Stimulated activated CD4-positive, alpha-beta T cell treated with anti-CD3 and anti-CD28 coated beads, Interleukin-1b, Interleukin-23, amount 100 ng/mL, for 1 hour (primary cell): ENCODE results near the gene FRS3.

Experiments used
- DNase-seq, 2 donors: peaks; one replicate each; pipeline ENCODE4 v3.0.0-alpha.2; 2020; ENCODE audit warnings: low read depth in 2 of 2

The FRS3 gene

DNA sequence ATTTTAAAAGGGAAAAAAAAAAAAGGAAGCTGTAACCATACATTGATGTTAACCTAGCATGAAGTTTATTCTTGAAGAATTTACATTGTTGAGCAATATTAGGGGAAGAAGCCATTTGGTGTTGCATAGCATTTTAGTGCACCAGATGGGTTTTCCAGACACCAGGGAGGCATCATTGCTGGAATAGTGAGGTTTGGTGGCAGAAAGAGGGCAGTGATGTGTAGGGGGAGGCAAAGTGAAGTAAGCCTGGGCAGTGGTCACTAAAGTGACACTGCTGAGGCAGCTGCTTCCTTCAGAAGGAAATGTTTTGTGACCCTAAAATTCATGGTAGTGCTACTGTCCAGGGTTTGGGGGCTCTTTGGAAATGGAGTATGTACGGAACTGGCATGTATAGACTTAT, 10.3 kb upstream of the FRS3 start:
- DNase-seq: no peak

DNA sequence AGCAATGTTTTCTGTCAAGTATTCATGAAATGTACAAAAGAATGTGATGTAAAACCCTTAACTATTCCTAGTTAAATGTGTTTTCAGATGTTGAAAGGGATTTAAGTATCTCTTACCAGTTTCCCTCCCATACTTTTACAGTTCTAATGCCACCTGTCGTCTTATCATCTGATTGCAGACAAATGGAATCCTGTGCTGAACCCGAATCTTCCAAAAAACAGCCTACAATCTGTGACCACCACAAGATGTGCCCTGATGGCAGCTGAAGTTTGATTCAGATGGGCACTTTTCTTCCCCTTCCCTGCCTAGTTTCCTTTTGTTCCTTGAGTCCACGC, 9.7 kb upstream of the FRS3 start:
- no peak for DNase-seq

DNA sequence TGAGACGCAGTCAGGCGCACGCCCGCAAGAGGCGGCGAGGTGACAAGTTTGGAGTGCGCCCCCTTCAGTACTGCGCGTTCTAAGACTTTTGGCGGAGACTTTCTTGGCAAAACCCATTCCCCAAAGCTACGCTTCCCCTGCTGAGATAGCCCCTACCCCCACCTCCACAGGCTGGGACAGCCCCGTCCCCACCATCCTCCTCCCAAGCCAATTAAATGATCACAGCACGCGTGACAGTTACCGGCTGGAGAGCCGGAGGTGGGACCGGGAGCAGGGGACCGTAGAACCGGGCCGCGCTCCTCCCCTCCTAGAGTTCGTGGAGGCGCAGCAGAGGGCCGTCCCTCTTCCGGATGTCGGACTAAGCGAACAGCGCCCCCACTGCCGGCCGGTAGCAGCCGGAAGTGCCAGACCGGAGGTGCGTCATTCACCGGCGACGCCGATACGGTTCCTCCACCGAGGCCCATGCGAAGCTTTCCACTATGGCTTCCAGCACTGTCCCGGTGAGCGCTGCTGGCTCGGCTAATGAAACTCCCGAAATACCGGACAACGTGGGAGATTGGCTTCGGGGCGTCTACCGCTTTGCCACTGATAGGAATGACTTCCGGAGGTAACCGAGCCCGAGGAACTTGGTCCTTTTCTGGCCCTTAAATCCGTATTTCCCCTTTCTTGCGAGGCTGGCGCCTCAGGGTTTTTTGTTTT, 7.7 kb upstream of the FRS3 start, which contains the start of gene TOMM6:
TOMM6 (plus strand) TSS at position 476 of the 699 bp plus-strand sequence; CDS start at position 480, 4 bp downstream.
- peak; percentile 85 to 90 for DNase-seq

DNA sequence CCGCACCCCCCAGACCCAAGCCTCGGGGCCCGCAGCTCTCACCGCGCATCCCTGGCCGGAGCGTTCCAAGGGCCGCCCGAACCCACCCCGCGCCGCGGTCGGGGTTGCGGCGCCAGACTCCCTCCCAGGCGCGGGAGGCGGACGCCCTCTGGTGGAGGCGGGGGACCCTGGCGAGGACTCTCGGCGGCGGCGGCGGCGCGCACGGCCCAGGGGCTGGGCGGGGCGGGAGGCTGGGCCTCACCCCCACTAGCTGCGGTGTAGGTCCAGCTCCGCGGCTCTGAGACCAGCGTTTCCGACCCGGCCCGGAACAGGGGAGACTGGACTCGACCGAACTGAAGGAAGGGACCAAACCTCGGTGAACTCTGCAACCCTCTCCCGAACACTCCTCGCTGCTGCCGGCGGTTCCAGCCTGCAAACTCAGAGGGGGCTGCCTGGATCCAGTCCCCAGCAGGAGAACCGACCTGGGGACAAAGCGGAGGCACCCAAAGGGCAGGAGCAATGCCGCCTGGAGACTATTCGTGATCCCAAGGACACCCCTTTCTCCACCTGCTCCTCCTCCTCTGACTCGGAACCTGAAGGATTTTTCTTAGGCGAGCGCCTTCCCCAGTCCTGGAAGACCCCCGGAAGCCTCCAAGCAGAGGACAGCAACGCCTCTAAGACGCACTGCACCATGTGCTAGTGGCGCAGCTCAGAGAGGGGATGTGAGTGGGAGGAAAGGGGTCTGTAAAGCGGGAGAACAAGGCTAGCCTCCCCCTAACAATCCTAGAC, 6.9 kb upstream of the FRS3 start:
- DNase-seq: peak; percentile 66 to 75

DNA sequence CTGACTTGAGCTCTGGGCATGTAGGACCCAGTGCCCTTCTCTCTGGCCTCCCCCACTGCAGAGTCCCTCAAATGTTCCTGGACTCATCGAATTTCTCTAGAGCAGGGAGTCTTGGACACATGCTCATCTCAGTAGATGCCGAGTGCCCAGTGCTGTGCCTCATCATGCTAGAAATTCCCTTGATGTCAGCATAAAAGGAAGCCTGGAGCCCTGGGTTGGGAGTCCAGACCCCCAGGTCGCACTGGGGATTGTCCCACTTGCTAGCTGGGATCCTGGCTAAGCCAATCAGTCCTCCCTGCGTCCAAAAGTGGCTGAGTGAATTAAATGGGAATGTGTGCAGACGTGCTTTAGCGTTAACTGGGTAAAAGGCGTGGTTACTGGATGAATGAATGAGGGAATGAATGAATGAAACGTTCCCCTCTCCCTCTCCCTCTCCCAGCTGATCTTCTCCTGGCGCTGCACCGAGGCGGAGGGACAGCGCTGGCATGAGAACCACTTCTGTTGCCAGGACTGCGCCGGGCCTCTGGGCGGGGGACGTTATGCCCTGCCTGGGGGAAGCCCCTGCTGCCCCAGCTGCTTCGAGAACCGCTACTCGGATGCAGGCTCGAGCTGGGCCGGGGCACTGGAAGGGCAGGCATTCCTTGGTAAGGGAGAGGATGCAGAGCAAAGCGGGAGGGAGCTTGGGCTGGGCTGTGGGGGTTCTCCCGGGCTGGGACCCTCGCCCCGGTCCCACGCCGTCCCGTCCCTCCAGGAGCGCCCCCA, 6.2 kb upstream of the FRS3 start:
- DNase-seq: no peak

DNA sequence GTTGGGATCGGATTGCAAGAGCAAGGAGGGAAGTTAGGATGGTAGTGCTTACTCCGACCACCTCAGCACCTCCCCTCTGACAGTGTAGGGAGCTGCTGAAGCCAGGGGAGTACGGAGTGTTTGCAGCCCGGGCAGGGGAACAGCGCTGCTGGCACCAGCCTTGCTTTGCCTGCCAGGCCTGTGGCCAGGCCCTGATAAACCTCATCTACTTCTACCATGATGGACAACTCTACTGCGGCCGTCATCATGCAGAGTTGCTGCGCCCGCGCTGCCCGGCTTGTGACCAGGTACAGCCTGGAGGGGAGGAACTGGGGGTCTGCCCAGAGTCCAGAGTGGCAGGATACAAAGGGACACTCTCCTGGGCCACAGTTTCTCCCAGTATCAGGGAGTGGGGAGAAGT, 5.6 kb upstream of the FRS3 start:
- no peak for DNase-seq

DNA sequence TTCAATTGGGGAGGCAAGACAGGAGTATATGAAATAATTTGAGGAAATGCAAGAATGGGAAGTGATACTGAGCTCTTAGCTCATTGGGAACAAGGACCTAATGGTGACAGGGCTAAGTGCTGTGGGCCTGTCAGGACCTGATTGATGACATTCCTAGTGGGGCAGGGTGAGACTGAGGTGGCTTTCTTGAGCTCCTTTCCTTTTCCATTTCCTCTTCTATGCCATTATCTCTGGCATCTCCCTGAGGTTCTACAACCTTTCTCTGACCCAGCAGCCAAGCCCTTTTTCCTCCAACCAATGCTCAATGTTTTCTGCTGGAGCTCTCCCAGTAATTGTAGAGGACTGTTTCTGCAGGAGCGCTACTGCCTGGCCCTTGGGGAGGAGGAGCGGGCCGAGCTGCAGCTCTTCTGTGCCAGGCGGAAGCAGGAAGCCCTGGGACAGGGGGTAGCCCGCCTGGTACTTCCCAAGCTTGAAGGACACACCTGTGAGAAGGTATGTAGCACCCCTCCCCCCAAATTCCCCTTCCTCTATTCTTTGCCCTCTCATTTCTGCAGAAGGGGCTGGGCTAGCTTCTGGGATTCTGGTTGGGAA, 5.0 kb upstream of the FRS3 start:
- DNase-seq: no peak

DNA sequence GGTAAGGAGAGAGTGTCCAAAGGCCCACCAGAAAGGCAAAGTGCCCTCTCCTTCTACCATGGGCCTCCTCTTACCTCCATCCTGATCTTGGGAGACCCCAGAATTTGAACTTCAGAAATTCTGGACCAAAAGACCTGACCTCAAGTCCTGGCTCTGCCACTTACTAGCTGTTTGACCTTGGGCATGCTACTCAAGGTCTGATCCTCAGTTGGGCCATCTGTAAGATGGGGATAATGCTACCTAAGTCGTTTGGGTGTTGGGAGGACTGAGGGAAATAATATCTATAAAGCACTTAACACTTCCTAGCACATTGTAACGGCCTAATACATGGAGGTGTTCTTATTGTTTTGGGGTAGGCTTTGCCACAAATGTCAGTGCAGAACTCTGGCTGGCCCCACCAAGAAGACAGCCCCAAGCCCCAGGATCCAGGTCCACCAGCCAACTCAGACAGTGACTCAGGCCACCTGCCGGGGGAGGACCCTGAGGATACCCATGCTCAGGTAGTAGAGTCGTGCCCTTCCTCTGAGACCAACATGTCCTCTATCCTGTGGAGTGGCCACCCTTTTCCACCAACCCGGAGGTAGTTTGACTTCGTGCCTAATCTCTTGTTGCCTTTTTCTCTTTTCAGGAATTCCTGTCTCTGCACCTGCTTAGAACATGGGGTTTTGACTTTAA, 3.5 kb upstream of the FRS3 start:
- no peak for DNase-seq

DNA sequence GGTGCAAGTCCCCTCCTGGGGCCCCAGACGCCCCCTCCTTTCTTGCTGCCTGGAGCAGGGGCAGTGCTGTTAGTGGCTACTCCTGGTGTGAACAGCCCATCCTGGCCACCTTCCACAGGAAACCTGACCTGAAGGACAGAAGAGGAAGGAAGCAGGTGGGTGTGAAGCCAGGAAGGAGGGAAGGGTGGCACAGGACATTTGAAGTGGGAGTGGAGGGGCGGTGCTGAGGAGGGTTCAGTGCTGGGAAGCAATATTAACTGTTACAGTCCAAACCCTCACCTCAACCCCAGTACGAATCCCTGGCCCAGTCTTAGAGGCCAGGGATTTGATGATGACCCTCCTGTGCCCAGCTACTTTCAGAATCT, 1.6 kb upstream of the FRS3 start:
- no peak for DNase-seq

DNA sequence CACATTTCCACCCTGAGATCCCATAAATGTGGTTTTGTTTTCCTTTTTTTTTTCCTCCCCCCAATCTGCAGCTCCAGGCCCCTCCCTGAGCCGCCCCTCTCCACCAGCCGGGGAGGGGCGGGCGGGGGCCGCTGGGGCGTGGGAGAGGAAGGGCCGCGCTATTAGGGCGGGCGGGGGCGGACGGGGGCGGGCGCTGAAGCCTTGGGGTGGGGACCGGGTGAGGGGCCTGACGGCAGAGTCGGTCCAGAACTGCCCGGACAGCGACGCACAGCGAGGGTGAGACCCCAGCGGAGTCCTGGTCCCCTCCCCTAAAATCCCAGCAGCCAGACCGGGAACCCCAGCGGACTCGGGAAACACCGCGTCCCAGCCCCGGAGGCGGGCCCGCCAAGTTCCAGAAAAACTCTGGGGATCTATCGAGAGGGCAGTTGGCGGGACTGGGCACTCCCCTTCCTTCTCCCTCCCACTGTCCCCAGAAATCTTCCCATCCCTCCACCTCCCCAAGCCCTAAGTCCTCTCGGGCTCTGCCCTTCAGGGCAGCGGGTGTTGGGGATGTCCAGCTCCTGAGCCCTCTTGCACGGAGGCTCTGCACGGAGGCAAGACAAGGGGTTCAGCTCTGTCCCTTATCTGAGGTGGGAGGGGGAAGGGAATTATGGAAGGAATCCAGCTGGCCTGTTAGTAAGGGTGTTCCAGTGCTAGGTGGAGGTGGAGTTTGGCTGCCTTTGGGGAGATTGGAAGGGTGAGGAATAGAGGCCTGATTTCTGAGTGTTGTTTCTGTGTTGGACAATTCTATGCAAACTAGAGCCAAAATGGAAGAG, 1.1 kb upstream of the FRS3 start, which contains the start of gene PRICKLE4:
PRICKLE4 (plus strand) TSS at position 232 of the 815 bp plus-strand sequence. CDS start 2,692 bp downstream, outside the sequence.
- no peak for DNase-seq

DNA sequence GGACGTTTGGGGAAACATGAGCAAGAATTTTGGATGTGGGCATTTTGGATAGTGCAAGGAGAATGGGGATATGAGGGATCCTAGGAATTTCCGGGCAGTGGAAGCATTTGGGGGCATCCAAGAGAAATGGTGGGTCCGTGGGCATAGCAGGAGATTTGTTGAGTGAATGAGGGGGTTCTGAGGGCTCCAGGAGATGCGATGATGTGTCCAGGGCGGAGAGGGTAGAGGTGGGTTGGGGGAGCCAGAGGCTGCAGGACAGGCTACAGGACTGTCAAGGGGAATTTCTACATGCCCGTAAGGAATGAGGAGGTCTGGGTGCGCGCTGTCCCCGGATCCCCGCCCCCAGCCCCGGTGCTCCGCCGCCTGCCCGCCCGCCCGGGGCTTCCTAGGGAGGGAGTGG, 364 bp downstream of the FRS3 start:
- DNase-seq: no peak

DNA sequence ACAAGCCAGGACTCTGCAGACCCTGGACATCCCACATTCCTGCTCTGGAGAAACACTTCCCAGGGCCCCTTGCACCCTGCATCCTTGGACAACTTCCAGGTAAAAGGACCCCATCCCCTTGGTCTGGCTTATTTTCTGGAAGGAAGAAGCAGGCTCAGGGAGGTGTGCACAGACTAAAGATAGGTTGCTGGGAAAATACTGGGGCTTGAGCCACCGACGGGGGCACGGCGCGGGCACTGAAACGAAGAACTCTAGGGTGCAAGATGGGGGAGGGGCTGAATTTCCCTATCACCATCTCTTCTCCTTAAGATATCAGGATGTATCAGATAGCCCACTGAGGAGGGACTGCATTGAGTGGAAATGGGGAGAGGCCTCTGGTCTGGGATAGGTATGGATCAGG, 805 bp downstream of the FRS3 start:
- no peak for DNase-seq

DNA sequence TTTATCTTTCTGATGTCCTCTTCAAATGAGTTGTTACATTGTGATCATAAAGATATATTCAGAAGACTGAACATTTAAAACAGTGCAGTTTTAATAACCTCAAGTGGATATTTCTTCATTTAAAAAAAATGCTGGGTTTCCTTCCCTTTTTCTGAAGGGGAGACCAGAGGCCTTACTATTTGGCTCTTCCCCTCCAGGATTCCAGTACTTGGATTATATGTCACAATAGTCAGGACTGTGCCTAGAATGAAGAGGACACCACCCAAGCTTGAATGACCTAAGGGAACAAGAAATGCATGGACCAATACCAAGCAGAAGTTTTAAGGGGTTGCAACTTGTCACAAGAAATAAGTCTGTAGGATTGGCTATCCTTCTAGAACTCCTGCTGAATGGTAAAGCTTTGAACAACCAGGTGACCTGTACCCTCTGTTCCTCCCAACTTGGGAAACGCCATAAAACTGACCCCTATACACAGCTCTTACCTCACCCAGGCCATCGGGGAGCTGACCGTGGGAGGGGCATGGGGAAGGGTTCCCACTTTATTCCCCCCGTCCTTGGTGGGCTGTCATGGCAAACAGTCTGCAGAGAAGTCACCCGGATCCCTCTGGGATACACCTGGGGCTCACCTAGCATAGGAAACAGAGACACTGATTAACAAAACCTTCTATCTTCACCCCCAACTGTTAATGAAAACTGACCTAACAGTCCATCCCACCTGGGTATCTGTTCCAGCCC, 2.0 kb downstream of the FRS3 start:
- DNase-seq: no peak

DNA sequence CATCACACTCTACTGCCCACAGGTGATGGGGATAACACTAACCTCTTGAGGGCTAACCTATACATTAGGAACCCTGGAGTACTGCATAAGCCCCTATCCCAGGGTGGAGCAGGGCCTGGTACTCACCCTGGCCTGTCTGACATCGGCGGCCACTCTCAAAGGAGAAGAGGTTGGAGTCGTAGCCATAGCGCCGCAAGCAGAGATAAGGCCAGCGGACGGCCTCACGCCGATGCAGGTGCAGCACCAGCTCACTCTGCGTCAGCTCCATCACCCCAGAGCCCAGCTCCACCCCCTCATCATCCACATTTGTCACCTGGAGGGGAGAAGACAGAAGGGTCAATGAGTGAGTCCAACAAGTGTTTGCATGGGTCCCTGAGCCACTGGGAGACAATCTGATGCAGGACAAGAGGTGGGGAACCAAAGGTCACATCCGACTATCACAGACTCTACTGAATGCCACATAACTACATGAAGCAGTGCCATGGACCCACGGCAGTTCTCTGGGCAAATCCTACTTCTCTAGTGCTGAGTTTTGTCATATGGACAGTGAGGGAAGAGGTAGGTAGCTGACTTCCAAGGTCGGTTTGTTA, 4.3 kb downstream of the FRS3 start:
- no peak for DNase-seq

DNA sequence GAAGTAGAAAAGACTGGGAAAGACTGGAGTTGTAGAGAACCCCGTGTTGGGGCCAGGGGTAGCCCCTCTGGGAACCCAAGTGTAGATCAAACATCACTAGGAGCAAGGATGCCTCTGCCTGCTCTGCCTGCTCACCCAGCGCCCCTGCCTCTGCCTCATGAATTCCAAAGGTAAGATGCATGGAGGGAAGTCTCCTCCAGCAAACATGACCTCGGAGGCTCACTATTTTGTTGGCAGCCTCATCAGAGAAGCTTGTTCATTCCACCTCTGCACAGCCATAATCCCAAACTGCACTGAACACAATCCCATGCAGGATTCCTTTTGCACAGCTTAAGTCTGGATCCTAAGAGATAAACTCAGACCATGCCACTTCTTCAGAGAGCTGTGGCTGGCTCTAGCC, 4.9 kb downstream of the FRS3 start:
- no peak for DNase-seq

DNA sequence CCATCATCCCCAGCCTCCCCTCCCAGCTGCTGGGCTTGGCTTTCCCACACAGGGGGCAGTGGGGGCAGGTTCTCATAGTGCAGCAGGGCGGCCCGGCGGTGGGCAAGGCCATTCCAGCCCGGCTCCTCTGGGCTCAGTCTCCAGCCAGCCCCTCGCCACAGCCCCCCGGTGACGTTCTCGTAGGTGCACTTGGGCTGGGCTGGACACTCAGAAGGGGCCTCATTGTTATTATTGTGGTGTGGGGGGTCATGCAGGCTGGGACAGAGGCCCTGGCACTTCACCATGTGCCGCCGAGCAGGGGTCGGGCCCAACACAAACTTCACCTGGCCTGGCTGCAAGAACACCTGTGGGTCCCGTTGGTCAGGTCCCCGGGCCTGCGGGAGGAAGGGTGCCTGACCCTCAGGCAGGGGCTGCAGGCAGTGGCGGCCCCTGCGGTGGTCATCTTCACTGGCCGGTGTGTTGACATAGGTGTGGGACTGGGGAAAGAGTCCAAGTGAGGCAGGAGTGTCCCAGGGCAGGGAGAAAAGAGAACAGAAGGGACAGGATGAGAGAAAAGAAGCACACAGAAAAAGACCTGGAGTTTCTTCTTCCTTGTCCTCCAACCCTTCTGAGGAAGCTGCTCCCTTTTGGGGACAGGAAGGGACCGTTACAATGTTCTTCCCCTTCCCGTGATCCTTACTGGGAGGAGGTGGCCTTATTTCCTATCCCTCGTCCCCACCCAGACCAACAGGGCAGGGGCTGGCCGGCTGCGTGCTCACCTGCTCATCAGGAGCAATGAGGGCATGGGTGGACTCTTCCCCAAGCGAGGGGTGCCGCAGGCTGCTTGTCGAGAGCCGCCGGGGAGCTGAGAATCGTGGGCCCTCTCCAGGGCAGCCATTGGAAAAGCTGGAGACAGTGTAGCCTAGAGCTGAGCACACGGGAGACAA, 8.4 kb downstream of the FRS3 start:
- DNase-seq: no peak

DNA sequence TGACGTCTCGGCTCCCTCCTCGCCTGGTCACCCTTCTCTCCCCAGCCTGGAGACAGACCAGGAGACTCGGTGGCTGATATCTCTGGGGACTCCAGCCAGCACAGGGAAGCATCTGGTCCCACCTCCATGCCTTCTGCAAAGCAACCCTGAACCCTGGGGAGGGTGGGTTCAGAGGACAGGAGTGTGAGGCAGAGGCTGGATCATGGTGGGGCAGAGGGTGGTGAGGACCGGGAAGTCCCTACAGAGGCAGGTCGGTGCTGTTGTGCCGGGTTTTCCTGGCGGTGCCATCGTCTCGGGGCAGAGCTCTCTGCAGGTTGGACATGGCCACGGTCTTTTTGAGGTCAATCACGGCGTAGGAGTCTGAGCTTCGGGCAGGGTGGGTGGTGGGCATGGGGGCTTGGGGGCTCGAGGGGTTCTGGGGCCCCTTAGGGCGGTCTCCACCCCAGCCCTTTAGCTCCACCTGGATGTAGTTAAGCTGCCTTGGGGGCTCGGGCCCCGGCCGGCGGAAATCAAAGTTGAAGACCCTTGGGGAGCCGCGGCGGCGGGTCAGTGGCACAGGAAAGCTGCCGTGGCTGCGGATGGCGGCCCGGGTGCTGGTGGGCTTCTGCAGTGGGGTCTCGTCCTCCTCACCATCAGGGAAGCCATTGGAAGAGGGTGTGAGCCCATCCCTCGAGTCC, 9.2 kb downstream of the FRS3 start:
- DNase-seq: no peak

DNA sequence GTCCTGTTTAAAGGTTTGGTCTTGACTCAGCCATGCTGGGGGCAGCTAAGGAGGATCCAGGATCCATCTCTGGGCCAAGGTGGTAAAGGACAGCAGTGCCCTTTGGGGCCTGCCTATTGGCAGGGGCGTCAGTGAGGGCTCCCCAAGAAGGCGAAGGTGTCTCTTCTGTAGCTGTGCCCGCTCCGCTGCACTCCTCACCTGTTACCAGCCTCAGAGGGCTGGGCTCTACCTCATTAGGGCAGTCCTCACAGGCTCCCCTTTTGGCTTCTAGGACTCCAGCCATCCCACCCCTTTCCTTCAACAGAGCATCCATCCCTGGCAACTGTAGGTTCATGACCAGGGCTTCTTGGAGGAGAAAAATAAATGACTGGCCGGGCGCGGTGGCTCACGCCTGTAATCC, 10.3 kb downstream of the FRS3 start:
- DNase-seq: no peak
